LHCN-M2 (cell line): Measurements from ENCODE around the gene PRM3. TPM values are rescaled to one million over a fixed set of nuclear protein-coding genes. Genes with fewer than 3 reads are reported as not detected.

Source experiments
- DNase-seq: peaks from one replicate; pipeline ENCODE4 v3.0.0-alpha.2; 2012; ENCODE audit warnings: low read depth
- polyA plus RNA-seq: library from polyadenylated mRNA; unstranded; fragments of >200 nt; gene quantifications from one replicate; pipeline ENCODE4 v1.2.1, GENCODE V29; 2012; ENCODE audit warnings: missing spikeins
- total RNA-seq: library from RNA; depleted of rRNA; stranded (reverse); fragments of >200 nt; gene quantifications from 2 replicates; pipeline ENCODE4 v1.2.3, GENCODE V29; 2014; rRNA removed

The PRM3 gene, protein sequence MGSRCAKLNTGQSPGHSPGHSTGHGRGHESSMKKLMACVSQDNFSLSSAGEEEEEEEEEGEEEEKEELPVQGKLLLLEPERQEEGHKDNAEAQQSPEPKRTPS
- not detected in 2 replicates for total RNA-seq
- polyA plus RNA-seq = not detected

DNA sequence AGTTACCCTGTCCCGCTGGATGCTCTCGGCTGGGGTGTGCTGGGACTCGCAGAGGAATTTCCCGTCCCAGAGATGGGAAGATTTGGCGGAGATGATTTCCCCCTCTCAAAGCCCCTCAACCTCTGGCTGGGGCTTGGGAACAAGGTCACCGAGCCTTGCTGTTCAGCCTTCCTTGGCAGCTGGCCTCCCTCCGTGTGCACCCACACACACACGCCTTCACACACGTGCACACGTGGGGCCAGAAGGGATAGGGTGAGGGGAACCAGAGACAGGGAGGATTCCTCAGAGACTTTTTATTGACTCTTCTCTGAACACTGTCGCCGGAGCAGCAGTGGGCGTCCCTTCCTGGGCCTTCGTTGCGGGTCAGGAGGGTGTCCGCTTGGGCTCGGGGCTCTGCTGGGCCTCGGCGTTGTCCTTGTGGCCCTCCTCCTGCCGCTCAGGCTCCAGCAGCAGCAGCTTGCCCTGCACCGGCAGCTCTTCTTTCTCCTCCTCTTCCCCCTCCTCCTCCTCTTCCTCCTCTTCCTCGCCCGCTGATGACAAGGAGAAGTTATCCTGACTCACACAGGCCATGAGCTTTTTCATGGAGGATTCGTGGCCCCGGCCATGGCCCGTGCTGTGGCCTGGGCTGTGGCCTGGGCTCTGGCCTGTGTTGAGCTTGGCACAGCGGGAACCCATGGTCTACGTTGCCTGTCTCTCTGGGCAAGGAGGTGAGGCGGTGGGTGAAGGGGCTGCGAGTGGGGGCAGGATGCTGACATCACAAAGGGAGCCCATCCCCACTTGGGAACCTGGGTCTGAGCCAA lies at the start of gene PRM3:
Gene PRM3 (minus strand): TSS at position 709 of the 800 bp plus-strand sequence. CDS start 34 bp downstream, at position 675.
- no peak for DNase-seq

DNA sequence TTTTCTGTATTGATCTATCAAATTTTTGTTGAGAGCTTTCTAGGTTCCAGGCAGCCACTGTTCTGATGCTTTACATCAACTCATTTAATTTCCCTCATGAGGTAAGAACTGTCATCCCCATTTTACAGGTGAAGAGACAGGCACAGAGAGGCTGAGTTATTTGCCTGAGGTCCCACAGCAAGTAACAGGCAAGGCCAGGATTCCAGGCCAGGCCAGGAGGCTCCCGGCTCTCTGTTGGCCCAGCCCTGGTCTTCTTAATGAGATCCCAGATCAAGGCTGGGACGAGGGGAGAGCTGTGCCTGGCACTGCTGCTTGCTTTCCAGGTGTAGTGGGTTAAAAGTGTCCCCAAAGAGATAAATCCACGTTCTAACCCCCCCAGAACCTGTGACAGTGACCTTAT lies 49.4 kb upstream of the PRM3 start:
- DNase-seq = no peak

DNA sequence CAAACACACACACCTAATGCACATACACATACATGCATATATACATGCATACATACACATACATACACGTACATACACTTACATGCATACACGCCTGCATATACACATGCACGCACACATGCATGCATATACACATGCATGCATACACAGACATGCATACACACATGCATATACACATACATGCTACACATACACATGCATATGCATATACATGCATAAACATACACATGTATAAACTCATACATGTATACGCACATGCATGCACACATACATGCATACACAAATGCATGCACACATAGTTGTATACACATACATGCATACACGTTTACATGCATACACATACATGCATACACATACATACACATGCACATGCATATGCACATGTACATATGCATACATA lies 48.2 kb upstream of the PRM3 start:
- DNase-seq = no peak

DNA sequence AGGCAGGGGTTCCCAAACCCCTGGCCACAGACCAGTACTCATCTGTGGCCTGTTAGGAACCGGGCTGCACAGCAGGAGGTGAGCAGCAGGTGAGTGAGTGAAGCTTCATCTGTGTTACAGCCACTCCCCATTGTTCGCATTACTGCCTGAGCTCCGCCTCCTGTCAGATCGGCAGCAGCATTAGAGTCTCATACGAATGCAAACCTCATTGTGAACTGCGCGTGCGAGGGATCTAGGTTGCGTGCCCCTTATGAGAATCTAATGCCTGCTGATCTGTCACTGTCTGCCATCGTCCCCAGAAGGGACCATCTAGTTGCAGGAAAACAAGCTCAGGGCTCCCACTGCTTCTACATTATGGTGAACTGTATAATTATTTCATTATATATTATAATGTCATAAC lies 46.7 kb upstream of the PRM3 start:
- no peak for DNase-seq

DNA sequence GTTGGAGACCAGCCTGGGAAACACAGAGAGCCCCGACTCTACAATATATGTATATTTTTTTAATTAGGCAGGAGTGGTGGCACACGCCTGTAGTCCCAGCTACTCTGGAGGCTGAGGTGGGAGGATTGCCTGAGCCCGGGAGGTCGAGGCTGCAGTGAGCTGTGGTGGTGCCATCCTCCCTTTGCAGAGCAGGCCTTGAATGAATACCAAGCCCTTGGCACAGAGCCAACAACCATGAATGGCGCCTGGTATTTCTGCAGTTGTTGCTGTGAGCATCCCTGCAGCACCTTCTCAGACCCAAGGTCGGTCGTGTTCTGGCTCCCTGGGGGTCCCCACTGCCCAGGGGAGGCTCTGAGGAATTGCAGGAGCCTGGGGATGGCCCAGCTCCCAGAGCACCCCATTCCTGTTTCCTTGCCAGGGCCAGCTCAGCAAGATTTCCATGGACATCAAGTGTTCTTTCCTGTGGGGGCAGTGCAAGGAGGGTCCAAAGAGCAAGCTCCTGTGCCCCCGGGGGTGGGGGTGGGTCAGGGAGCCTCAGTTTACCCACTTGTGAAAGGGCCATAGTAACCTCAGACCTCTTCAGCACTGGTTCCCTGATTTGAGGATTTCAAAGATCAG lies 46.2 kb upstream of the PRM3 start:
- DNase-seq = no peak

DNA sequence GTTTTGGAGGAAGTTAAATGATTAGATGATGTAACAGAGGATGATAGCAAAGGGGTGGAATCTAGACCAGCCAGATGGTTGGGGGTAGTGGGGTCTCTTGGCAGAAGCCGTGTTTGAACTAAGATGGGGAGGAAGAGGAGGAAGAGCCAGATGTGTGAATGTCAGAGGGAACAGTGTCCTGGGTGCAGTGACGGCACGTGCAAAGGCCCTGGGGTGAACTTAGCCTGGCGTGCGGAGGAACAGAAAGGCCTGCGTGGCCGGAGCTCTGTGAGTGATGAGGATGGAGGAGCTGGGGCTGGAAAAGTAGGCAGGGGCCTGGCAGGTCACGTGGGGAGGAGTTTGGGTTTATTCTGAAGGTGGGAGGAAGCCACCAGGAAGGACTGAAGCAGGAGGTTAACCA lies 45.4 kb upstream of the PRM3 start:
- DNase-seq = no peak

DNA sequence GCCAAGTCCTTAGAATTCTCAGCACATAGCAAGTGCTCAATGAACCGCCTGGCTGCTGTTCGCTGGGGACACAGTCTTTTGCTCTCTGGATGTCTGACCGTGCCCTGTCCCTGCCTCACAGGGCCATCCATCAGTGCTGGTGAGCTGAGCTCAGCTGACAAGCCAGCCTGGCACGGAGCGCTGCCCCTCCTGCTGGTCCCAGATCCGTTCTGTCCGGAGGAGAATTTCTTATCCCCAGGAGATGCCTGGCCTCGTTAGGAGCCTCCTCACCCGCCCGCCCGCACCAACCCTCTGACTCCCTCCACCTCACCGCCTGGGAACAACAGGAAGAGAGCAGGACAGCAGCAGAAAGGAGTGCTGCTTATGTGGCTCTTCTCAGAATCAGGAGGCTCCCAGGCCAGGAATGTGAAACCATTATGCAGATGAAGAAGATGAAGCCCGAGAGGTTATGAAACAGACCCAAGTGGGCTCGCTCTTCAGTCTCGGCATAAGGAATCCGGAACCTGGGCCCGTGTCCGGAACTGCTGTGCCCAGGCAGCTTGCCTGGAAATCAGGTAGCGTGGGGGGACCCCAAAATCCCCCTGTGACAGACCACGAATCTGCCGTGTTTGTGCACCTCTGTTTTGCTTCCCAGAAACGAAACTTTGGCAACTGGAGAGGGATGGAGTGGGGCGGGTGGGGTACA lies 43.0 kb upstream of the PRM3 start:
- no peak for DNase-seq

DNA sequence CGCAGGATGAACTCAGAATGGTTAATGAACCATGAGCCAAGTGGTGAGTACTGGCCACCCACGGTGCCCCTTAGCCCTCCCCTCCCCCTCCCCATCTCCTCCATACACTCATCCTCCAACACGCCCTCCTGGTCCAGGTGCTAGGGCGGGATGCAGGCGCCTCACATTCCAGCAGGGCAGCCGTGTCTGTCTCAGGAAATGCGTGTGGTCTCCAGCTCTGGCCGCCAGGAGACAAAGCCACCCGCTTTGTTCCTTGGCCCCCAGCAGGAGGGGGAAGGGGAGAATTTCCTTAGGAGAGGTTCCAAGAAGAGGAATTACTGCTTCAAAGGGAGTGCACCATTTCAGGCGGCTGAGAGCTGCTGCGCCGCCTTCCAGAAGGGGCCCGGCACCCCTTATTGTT lies 42.1 kb upstream of the PRM3 start:
- no peak for DNase-seq

DNA sequence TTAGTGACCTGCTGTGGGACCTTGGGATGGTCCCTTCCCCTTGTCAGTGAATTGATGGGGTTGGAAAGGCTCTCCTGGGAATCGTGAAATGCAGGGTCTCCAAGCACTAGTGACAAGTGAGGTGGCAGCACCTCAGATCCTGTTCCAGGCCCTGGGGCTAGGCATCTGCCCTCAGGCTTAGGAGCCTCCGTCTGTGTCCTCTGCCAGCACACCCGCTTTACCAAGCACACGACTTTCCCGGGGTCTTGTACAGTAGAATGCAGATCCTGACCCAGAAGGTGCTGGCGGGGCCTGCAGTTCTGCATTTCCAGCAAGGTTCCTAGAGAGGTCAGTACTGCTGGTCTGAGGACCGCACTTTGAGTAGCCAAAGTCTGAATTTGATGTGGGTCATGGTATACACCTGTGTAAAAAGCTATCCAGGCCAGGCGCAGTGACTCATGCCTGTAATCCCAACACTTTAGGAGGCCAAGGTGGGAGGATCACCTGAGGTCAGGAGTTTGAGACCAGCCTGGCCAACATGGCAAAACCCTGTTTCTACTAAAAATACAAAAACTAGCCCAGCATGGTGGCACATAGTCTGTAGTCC lies 41.0 kb upstream of the PRM3 start:
- no peak for DNase-seq

DNA sequence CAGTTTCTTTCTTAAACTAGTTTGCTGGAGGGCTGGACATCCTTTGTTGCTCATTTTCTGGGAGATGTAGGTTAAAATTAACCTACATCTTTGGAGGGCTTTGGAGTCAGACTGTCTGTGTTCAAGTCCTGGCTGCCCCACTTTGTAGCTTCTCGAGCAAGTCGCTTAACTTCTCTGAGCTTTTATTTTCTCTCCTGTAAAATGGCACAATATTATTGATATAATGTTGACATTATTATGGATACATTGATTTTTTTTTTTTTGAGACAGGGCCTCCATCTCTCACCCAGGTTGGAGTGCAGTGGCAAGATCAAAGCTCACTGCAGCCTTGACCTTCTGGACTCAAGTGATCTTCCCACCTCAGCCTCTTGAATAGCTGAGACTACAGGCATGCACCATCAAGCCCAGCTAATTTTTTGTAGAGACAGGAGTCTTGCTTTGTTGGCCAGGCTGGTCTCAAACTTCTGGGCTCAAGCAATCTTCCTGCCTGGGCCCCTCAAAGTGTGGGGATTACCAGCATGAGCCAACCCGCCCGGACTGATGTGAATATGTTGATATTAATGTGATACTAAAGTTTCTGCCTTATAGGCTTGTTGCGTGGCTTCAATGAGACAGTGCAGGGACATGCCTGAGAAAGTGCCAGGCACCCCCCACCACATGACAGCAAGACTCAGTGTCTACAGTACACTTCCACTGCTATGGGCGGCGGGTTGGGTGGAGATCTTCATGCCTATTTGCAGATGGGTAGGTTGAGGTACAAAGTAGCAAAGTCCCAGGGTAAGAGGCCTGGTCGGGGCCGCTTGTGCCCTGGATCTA lies 40.3 kb upstream of the PRM3 start:
- DNase-seq = no peak

DNA sequence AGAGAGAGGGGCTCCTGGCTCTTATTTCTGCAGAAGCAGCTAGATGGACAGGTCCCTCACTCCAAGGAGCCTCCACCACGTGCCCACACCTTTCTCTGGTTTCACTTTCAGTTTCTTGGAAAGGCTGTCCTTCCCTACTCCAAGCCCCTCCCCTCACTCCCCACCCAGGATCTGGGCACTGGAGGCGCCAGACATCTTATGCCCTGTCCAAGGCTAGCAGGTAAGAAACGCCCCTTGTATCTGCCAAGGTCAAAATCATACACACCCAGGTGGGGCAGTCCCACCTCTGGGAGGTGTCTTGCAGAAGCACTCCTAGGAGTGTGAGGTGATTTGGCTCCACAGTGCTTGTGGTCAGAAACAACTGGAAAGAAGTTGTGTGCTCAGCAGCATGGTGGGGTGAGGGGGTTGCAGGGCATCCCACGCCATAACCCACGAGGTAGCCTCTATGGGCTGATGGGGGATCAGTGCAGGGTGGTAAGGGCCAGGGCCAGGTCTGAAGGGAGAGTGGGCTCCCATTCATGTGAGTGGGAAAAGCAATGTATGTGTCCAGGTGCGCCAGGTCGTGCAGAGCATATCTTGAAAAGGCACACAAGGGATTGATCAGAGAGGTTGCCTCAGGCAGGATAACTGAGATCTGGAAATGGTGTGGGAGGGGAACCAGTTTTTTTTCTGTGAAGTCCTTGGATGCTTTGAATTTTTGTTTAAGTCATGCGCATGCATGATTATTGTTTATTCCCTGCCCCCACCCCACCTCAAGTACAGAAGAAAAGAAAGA lies 39.5 kb upstream of the PRM3 start:
- DNase-seq = no peak

DNA sequence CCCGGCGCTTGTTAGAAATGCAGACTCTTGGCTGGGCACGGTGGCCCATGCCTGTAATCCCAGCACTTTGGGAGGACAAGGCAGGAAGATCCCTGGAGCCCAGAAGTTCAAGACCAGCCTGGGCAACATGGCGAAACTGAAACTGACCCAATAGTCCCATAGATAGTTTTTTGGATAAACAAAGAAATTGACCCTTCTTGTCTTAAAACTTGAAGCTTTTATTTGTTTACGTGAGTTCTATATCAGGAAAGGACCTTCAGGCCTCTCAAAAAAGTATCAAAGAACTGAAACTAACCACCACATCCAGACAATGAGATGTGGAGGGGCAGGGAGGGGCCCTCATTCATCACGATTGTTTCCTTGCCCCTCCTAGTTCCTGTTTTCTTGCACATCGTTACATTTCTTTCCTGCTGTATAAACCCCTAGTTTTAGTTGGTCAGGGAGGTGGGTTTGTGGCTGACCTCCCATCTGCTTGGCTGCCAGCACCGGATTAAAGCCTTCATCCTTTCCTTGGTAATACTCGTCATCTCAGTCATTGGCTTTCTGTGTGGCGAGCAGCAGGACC lies 37.6 kb upstream of the PRM3 start:
- no peak for DNase-seq

DNA sequence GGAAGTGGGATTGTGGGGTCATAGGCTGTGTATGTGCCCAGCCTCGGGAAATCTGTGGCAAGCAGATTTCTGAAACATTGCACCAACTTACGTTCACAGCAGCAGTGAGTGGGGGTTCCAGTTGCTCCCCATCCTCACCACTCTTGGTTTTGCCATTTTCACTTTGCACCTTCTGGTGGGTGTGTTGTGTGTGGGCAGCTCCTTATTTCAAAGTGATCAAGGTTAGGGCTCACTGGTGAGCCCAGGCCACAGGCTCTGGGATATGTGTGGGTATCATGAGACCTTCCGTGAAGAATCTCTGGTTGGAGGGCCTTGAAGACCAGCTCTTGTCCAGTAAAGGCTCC lies 37.2 kb upstream of the PRM3 start:
- no peak for DNase-seq

DNA sequence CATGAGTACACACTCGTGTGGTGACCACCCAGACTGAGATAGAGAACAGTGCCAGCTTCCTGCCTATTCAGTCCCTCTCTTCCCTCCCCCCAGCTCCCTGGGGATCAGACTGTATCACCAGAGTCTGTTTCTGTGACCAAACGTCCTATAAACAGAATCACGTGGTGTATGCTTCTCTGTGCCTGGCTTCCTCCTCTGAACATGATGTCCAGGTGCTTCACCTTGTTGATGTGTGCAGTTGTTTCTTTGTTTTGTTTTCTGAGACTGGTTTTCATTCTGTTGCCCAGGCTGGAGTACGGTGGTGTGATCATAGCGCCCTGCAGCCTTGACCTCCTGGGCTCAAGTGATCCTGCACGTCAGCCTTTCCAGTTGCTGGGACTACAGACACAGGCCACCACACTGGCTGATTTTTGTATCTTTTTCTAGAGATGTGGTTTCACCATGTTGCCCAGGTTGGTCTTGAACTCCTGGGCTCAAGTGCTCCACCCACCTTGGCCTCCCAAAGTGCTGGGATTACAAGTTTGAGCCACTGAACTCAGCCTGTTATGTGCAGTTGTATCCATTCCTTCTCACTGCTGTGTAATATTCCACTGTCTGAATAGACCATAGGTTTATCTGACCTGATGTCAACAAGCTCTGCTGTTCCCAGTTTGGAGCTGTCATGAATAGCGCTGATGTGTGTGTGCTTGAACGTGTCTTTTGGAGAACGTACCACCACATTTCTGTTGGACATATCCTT lies 36.6 kb upstream of the PRM3 start:
- DNase-seq = no peak

DNA sequence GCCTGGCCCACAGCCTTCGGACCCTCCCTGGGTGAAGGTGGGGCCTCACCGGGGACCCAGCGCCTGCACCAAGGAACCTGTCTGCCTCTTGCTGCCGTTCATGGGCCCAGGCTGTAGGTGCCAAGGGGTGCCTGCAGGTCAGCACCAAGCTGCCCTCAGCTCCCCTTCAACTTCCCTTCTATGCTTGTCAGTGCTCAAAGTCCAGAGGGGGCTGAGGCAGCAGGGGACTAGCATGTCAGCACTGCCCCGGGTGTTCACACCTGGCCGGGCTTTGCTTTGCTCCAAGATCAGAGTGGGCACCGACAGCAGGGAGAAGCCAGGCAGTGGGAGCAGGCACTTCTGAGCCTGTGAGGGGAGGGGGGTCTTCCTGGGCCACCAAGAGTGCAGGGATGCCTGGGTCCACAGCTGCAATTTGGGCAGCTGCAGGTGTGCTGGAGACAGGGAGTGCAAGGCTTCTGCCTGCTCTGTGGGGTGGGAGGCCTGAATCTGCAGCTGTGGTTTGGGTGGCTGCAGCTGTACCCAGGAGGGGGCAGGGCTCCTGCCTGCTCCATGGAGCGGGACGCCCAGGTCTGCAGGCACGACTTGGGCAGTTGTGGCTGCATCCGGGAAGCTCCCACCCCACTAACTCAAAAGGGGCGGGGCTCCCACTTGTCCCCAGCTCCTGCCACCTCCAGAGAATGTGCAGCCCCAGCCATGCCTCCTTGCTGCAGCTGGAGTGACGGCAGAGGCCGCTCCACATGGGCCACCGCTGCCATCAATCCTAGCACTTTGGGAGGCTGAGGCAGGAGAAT lies 35.3 kb upstream of the PRM3 start:
- no peak for DNase-seq

DNA sequence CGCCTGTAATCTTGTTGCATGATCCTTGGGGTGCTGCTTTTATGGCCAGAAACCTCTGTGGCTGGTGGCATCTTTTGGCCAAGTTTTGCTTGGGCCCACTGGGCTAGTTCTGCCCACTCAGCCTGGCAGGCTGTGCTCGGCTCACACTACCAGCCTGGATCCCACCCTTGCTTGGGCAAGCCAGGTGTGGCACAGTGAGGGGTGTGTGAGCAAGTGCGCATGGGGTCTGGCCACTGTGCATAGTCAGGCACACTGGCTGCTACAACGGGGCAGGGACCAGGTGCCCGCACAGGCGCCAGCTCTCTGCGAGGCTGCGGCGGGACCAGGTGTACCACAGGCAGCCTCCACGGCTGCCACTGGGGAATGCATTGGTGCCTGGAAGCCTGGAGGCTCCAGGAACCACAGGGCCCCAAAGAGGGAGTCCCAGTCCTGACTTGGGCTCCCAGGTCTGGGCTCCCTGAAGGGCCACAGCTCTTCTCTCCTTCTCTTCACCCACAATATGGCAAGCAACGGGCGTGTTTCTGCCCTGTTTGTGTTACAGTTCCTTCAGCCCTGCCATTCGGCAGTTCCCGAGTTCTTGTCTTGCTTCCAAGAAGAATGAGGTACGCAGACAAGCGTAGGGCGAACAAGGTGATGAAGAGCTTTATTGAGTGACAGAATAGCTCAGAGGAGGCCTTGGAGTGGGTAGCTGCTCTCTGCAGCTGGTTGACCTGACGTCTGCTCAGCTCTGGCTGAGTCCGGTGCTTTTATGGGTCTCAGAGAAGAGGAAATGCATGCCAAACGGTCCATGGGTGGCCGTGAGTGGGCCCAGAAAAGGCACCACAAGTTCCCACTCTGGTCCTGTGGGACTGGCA lies 34.4 kb upstream of the PRM3 start:
- DNase-seq = no peak

DNA sequence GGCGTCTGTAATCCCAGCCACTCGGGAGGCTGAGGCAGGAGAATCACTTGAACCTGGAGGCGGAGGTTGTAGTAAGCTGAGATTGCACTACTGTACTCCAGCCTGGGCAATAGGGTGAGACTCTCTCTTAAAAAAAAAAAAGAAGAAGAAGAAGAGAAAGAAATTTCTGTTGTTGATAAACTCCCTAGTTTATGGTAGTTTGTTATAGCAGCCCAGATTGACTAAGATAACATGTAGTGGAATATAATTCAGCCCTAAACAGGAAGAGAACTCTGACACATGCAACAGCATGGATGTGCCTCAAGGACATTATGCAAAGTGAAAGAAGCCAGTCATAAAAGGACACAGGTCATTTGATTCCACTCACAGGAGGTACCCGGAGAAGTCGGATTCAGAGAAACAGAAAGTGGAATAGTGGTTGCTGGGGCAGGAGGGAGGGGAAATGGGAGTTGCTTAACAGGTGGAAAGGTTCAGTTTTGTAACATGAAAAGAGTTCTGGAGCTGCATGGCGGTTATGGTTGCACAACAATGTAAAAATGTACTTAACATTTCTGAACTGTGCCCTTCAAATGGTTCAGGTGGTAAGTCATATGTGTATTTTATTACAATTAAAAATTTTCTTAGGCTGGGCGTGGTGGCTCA lies 33.7 kb upstream of the PRM3 start:
- DNase-seq = no peak
